H1 (cell line): ENCODE results near the gene PPP6C. TPM values are rescaled to one million over a fixed set of nuclear protein-coding genes. Genes with fewer than 3 reads are reported as not detected.

Source experiments
- CHD2 ChIP-seq: IDR thresholded peaks from 2 replicates; pipeline ENCODE4 v1.6.1; 2012; ENCODE audit warnings: low read length, improper control_type of control experiment
- EZH2 ChIP-seq: fragments of 200-600 bp; sonication (generic); IDR thresholded peaks from 2 replicates; pipeline ENCODE4 v1.7.1; 2012; ENCODE audit warnings: low read depth, mild to moderate bottlenecking, moderate library complexity, low read length, inconsistent platforms; ENCODE audit not compliant: severe bottlenecking
- GABPA ChIP-seq: IDR thresholded peaks from 2 replicates; pipeline ENCODE4 v1.6.1; 2011; ENCODE audit warnings: mild to moderate bottlenecking, low read length, moderate library complexity, borderline replicate concordance; ENCODE audit not compliant: insufficient read depth
- HDAC2 ChIP-seq, 2 experiments: fragments of 300-600 bp in 1 of 2; sonication (generic) in 1 of 2; IDR thresholded peaks; 2 replicates each; pipeline ENCODE4 v1.6.1; 2011 to 2012; ENCODE audit warnings: low read depth in 2 of 2, low read length in 2 of 2, mild to moderate bottlenecking in 2 of 2, moderate library complexity in 2 of 2, borderline replicate concordance in 1 of 2, inconsistent platforms in 1 of 2
- JUN ChIP-seq: IDR thresholded peaks from 2 replicates; pipeline ENCODE4 v1.6.1; 2011; ENCODE audit warnings: low read depth, mild to moderate bottlenecking, improper control_type of control experiment, low read length
- JUND ChIP-seq: IDR thresholded peaks from 2 replicates; pipeline ENCODE4 v1.6.1; 2011; ENCODE audit warnings: mild to moderate bottlenecking, improper control_type of control experiment, low read length
- KDM1A ChIP-seq: fragments of 200-600, 300-600 bp; sonication (generic); IDR thresholded peaks from 2 replicates; pipeline ENCODE4 v1.7.1; 2016; ENCODE audit warnings: mild to moderate bottlenecking, low read length, borderline replicate concordance
- SIRT6 ChIP-seq: IDR thresholded peaks from one replicate; pipeline ENCODE4 v1.7.1; 2012; ENCODE audit warnings: low read length, inconsistent platforms
- SP4 ChIP-seq: IDR thresholded peaks from 2 replicates; pipeline ENCODE4 v1.6.1; 2012; ENCODE audit warnings: low read length, inconsistent platforms
- TAF7 ChIP-seq: optimal IDR thresholded peaks from 2 replicates; pipeline ENCODE3; 2011; ENCODE audit warnings: low read depth, mild to moderate bottlenecking, inconsistent platforms, low read length, moderate library complexity, borderline replicate concordance
- TBP ChIP-seq: IDR thresholded peaks from 2 replicates; pipeline ENCODE4 v1.6.1; 2011; ENCODE audit warnings: low read depth, low read length, improper control_type of control experiment
- TEAD4 ChIP-seq: IDR thresholded peaks from 2 replicates; pipeline ENCODE4 v1.6.1; 2012; ENCODE audit warnings: low read depth, low read length, inconsistent platforms, mixed read lengths
- polyA plus RNA-seq, 7 experiments: library from polyadenylated mRNA; depleted of rRNA in 3 of 7; stranded (reverse) in 5 of 7; unstranded in 2 of 7; fragments of >200 nt in 5 of 7; fragments of 200-250 nt in 2 of 7; gene quantifications; 1 replicate in 5 of 7; 2 replicates in 1 of 7; 4 replicates in 1 of 7; pipeline versions ENCODE4 v1.2.1 to v1.2.3, GENCODE V29; 2011 to 2013; ENCODE audit warnings: missing spikeins in 2 of 7, mixed read lengths in 2 of 7
- total RNA-seq: library from RNA; stranded (reverse); fragmentation: NEBNext Ultra II Directional; extraction: Animal tissue kit (Norgen Biotek cat#: 25700); gene quantifications from 2 replicates; pipeline ENCODE4 v1.2.1, GENCODE V29; 2021
- TF ChIP-seq, protein P1 (sequence below): fragments of 300-600 bp; sonication (generic); IDR thresholded peaks from 2 replicates; pipeline ENCODE4 v1.7.1; 2012; ENCODE audit warnings: low read length, moderate library complexity, mild to moderate bottlenecking, inconsistent platforms; ENCODE audit not compliant: insufficient replicate concordance

The PPP6C gene
- total and polyA plus RNA-seq, 2 of the 8 experiments (the other 6 are each of a cell fraction or from before 2014, with no cell fraction given): 22.8 to 52.3 TPM

DNA sequence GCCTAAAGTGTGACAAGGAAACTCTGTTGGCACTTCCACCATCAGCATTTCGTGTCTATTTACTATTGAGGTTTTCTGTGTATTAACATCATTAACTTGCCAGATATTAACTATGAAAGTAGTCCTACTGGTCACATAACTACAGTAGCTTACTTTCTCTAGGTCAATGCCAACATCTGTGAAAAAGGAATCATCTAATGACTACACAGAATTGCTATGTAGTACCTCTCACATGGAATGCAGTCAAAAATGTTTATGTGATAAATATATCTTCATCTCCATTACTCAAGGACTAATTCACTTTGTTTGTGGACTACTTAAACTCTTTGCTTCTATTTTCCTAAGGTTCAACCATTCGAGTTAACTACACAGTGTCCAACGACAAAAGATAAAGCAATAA, 48.4 kb downstream of the PPP6C start (continued):
- TF ChIP-seq, protein P1, sequence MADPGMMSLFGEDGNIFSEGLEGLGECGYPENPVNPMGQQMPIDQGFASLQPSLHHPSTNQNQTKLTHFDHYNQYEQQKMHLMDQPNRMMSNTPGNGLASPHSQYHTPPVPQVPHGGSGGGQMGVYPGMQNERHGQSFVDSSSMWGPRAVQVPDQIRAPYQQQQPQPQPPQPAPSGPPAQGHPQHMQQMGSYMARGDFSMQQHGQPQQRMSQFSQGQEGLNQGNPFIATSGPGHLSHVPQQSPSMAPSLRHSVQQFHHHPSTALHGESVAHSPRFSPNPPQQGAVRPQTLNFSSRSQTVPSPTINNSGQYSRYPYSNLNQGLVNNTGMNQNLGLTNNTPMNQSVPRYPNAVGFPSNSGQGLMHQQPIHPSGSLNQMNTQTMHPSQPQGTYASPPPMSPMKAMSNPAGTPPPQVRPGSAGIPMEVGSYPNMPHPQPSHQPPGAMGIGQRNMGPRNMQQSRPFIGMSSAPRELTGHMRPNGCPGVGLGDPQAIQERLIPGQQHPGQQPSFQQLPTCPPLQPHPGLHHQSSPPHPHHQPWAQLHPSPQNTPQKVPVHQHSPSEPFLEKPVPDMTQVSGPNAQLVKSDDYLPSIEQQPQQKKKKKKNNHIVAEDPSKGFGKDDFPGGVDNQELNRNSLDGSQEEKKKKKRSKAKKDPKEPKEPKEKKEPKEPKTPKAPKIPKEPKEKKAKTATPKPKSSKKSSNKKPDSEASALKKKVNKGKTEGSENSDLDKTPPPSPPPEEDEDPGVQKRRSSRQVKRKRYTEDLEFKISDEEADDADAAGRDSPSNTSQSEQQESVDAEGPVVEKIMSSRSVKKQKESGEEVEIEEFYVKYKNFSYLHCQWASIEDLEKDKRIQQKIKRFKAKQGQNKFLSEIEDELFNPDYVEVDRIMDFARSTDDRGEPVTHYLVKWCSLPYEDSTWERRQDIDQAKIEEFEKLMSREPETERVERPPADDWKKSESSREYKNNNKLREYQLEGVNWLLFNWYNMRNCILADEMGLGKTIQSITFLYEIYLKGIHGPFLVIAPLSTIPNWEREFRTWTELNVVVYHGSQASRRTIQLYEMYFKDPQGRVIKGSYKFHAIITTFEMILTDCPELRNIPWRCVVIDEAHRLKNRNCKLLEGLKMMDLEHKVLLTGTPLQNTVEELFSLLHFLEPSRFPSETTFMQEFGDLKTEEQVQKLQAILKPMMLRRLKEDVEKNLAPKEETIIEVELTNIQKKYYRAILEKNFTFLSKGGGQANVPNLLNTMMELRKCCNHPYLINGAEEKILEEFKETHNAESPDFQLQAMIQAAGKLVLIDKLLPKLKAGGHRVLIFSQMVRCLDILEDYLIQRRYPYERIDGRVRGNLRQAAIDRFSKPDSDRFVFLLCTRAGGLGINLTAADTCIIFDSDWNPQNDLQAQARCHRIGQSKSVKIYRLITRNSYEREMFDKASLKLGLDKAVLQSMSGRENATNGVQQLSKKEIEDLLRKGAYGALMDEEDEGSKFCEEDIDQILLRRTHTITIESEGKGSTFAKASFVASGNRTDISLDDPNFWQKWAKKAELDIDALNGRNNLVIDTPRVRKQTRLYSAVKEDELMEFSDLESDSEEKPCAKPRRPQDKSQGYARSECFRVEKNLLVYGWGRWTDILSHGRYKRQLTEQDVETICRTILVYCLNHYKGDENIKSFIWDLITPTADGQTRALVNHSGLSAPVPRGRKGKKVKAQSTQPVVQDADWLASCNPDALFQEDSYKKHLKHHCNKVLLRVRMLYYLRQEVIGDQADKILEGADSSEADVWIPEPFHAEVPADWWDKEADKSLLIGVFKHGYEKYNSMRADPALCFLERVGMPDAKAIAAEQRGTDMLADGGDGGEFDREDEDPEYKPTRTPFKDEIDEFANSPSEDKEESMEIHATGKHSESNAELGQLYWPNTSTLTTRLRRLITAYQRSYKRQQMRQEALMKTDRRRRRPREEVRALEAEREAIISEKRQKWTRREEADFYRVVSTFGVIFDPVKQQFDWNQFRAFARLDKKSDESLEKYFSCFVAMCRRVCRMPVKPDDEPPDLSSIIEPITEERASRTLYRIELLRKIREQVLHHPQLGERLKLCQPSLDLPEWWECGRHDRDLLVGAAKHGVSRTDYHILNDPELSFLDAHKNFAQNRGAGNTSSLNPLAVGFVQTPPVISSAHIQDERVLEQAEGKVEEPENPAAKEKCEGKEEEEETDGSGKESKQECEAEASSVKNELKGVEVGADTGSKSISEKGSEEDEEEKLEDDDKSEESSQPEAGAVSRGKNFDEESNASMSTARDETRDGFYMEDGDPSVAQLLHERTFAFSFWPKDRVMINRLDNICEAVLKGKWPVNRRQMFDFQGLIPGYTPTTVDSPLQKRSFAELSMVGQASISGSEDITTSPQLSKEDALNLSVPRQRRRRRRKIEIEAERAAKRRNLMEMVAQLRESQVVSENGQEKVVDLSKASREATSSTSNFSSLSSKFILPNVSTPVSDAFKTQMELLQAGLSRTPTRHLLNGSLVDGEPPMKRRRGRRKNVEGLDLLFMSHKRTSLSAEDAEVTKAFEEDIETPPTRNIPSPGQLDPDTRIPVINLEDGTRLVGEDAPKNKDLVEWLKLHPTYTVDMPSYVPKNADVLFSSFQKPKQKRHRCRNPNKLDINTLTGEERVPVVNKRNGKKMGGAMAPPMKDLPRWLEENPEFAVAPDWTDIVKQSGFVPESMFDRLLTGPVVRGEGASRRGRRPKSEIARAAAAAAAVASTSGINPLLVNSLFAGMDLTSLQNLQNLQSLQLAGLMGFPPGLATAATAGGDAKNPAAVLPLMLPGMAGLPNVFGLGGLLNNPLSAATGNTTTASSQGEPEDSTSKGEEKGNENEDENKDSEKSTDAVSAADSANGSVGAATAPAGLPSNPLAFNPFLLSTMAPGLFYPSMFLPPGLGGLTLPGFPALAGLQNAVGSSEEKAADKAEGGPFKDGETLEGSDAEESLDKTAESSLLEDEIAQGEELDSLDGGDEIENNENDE: no peak
- TF ChIP-seq TBP: no peak
- TF ChIP-seq TAF7: no peak
- no peak for TF ChIP-seq JUND
- no peak for TF ChIP-seq JUN
- TF ChIP-seq TEAD4: no peak
- no peak for TF ChIP-seq EZH2
- TF ChIP-seq KDM1A: no peak
- no peak for TF ChIP-seq SP4
- no peak for TF ChIP-seq CHD2
- no peak for TF ChIP-seq HDAC2 (IDR thresholded peaks at IDR 0.05; ENCODE audit: borderline replicate concordance in 1 of 2, low read depth in 2 of 2, low read length in 2 of 2)
- no peak for TF ChIP-seq SIRT6
- no peak for TF ChIP-seq GABPA
- TF ChIP-seq, all 59 proteins: peak for 0
